Testis (tissue), 2 donors: Measurements from ENCODE around the gene IL22.

Source experiments
- CTCF ChIP-seq, 3 experiments: fragments of 450-650 bp in 2 of 3; fragments of 200-600 bp in 1 of 3; sonication (generic) in 1 of 3; IDR thresholded peaks; one replicate each; pipeline ENCODE4 v1.5.1; 2016 to 2019; ENCODE audit warnings: antibody characterized with exemption in 3 of 3, mild to moderate bottlenecking in 2 of 3, moderate library complexity in 1 of 3
- POLR2A ChIP-seq: fragments of 450-650 bp; IDR thresholded peaks from one replicate; pipeline ENCODE4 v1.6.1; 2017; ENCODE audit warnings: antibody characterized with exemption, mild to moderate bottlenecking, moderate library complexity

- TF ChIP-seq POLR2A (no peak), CTCF (IDR thresholded peaks at IDR 0.05) (no peak)
Measured at GRCh38 chr12:68240079-68240478, 13.3 kb downstream of the IL22 start.
